ENCODE results near the gene CLCA2.

GRCh38 chr1:86470859-86471258 is 46.9 kb downstream of the CLCA2 start:
- TF ChIP-seq CTCF (IDR thresholded peaks at IDR 0.05; ENCODE audit: poor library complexity) (no peak), EZH2 (IDR thresholded peaks at IDR 0.05; ENCODE audit: borderline replicate concordance) (no peak)
